HG03025 (cell line): Measurements from ENCODE around the gene TUBB8.
"Not testable (repeated sequence)": the region's sequence is repeated elsewhere in the genome, so short reads cannot be mapped to it uniquely, and the experiment has no call there.

Experiments
- ATAC-seq: cut with Tn5 transposase; IDR thresholded peaks from one replicate; pipeline ENCODE4 v1.9.1; 2021; ENCODE audit warnings: mild to moderate bottlenecking, moderate library complexity; ENCODE audit not compliant: unreplicated experiment, low FRiP score

The TUBB8 gene

GRCh38 chr10:49926-50325 is 830 bp upstream of the TUBB8 start:
- ATAC-seq: not testable (repeated sequence)

GRCh38 chr10:47864-48263 is 1.2 kb downstream of the TUBB8 start:
- ATAC-seq: not testable (repeated sequence)

GRCh38 chr10:13315-13635 is 35.8 kb downstream of the TUBB8 start:
- ATAC-seq: not testable (repeated sequence)

- not testable (repeated sequence) for ATAC-seq
These were observed 36.4 kb downstream of the TUBB8 start for GRCh38 chr10:12444-13314.

- ATAC-seq: not testable (repeated sequence)
These were observed 37.8 kb downstream of the TUBB8 start for GRCh38 chr10:11260-11659.

GRCh38 chr10:10261-10971 is 38.7 kb downstream of the TUBB8 start:
- ATAC-seq: not testable (repeated sequence)
